Prostate gland (tissue), 2 donors: ENCODE results near the gene NPBWR2. TPM values are rescaled to one million over a fixed set of nuclear protein-coding genes. Genes with fewer than 3 reads are reported as not detected.
"Not testable (repeated sequence)": the region's sequence is repeated elsewhere in the genome, so short reads cannot be mapped to it uniquely, and the experiment has no call there.

Experiments
- DNase-seq: peaks from one replicate; pipeline ENCODE4 v3.0.0-alpha.2; 2019; ENCODE audit warnings: low spot score
- H3K27ac ChIP-seq, 2 donors: fragments of 200-600 bp; sonication (generic); 2 replicates each; pipeline ENCODE4 v1.5.1; 2017 to 2019
- H3K27me3 ChIP-seq: fragments of 200-600 bp; sonication (generic); replicated peaks from 2 replicates; pipeline ENCODE4 v1.5.1; 2019; ENCODE audit not compliant: insufficient read depth
- H3K36me3 ChIP-seq, 2 donors: fragments of 200-600 bp; sonication (generic); 1 replicate in 1 of 2; 2 replicates in 1 of 2; pipeline versions ENCODE4 v1.5.1 to v1.8.1; 2017 to 2019
- H3K4me1 ChIP-seq: fragments of 200-600 bp; sonication (generic); replicated peaks from 2 replicates; pipeline ENCODE4 v1.5.1; 2019
- H3K4me3 ChIP-seq, 2 donors: fragments of 200-600 bp; sonication (generic); 2 replicates each; pipeline ENCODE4 v1.5.1; 2017 to 2019
- H3K9me3 ChIP-seq: fragments of 200-600 bp; sonication (generic); 2 replicates; pipeline ENCODE4 v1.5.1; 2017
- CTCF ChIP-seq, 4 experiments: fragments of 200-600 bp in 2 of 4; fragments of 450-650 bp in 2 of 4; sonication (generic) in 2 of 4; IDR thresholded peaks; 1 replicate in 3 of 4; 2 replicates in 1 of 4; pipeline ENCODE4 v1.5.1; 2016 to 2019; ENCODE audit warnings: antibody characterized with exemption in 4 of 4, mild to moderate bottlenecking in 2 of 4, moderate library complexity in 2 of 4
- POLR2A ChIP-seq: fragments of 450-650 bp; IDR thresholded peaks from one replicate; pipeline ENCODE4 v1.6.1; 2016; ENCODE audit warnings: antibody characterized with exemption, mild to moderate bottlenecking
- POLR2AphosphoS5 ChIP-seq: sonication (generic); formaldehyde crosslinking; IDR thresholded peaks from one replicate; pipeline ENCODE4 v1.6.1; 2017; ENCODE audit warnings: antibody characterized with exemption
- WGBS: methylation state at CpG from one replicate; pipeline ENCODE4 v1.1.5; 2018; 5-methylcytosine and 5-hydroxymethylcytosine counted together
- intact Hi-C: fragments of 100-400 bp; cut with DNase I; formaldehyde crosslinking; loops from one replicate; pipeline ENCODE4 v1.14.2; 2022
- total RNA-seq, 2 donors: library from RNA; depleted of rRNA; stranded (reverse); fragments of >200 nt; gene quantifications; one replicate each; pipeline ENCODE4 v1.1.0, GENCODE V29; 2016

Gene NPBWR2
- total RNA-seq, 2 donors from 2014 or later: not detected

- TF ChIP-seq CTCF (IDR thresholded peaks at IDR 0.05): no peak
- no peak for TF ChIP-seq POLR2AphosphoS5
- no peak for TF ChIP-seq POLR2A
- H3K9me3 ChIP-seq: no peaks in the 10 kb centered on the region
- no peaks in the 10 kb centered on the region for H3K4me1 ChIP-seq
- no peak for DNase-seq
- no peak overlapping the region for H3K27ac ChIP-seq
- no peaks in the 10 kb centered on the region for H3K27me3 ChIP-seq
- intact Hi-C loops: no loop called here
- no peak overlapping the region for H3K4me3 ChIP-seq
- WGBS: 89% methylated on average over 20 of the region's 21 CpGs
- H3K36me3 ChIP-seq: no peaks in the 10 kb centered on the region
These were observed 32.1 kb upstream of the NPBWR2 start for GRCh38 chr20:64139199-64140060.

DNA sequence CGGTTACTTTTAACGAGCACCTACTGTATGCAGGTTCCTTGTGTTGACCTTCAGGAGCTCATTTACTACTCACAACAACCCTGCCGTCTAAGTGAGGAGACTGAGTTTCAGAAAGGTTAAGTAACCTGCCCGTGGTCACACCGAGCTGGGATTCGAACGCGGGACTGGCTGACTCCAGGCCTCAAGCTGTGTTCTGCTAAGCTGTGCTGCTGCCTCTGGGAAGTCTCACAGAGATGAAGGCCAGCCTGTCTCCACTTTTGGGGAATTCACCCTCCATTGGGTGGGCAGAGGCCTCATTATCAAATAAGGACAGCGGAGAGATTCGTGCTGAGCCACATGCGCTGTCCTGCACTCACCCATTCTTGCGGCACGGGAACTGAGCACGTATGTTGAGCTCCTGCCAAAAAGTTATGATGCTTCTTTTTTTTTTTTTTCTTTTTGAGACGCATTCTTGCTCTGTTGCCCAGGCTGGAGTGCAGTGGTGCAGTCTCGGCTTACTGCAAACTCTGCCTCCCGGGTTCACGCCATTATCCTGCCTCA lies 31.0 kb upstream of the NPBWR2 start:
- H3K9me3 ChIP-seq: no peaks in the 10 kb centered on the region
- intact Hi-C loops: no loop called here
- H3K4me3 ChIP-seq: no peak overlapping the region
- H3K4me1 ChIP-seq: no peaks in the 10 kb centered on the region
- no peak for DNase-seq
- TF ChIP-seq POLR2A (no peak), POLR2AphosphoS5 (no peak), CTCF (IDR thresholded peaks at IDR 0.05) (no peak)
- H3K36me3 ChIP-seq: no peaks in the 10 kb centered on the region
- no peaks in the 10 kb centered on the region for H3K27me3 ChIP-seq
- H3K27ac ChIP-seq: no peak overlapping the region
- WGBS: 80% methylated on average over 18 of the region's 18 CpGs

DNA sequence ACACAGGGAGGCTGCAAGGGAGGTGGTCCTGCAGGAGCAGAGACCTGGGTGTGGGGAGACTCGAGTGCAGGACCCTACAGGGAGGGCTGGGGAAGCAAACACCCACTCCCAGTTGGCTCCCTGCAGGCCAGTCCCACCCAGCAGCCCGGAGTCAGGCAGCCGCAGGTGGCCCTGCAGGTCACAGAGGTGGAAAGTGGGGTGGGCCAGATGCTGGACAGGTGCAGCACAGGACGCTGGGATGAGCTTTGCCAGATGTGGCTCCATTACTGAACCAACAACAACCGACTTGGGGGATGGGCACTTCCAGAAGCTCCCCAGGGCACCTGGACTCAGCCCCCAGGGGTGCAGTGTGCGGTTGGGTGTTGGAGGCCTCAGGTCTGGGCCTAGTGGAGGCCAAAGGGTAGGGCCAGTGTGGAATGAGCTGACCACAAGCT lies 30.2 kb upstream of the NPBWR2 start:
- Histone ChIP-seq H3K27me3 (no peaks in the 10 kb centered on the region), H3K9me3 (no peaks in the 10 kb centered on the region), H3K27ac (no peak overlapping the region), H3K4me1 (no peaks in the 10 kb centered on the region), H3K4me3 (no peak overlapping the region), H3K36me3 (no peaks in the 10 kb centered on the region)
- intact Hi-C loops: no loop called here
- 86% methylated on average over 6 of the region's 6 CpGs for WGBS
- DNase-seq: no peak
- no peak for TF ChIP-seq POLR2AphosphoS5
- TF ChIP-seq POLR2A: no peak
- TF ChIP-seq CTCF (IDR thresholded peaks at IDR 0.05): no peak

- no peaks in the 10 kb centered on the region for H3K36me3 ChIP-seq
- no peaks in the 10 kb centered on the region for H3K9me3 ChIP-seq
- no peak for DNase-seq
- H3K27ac ChIP-seq: no peak overlapping the region
- 83% methylated on average over 32 of the region's 32 CpGs for WGBS
- intact Hi-C loops: no loop called here
- TF ChIP-seq CTCF (IDR thresholded peaks at IDR 0.05) (no peak), POLR2A (no peak), POLR2AphosphoS5 (no peak)
- no peak overlapping the region for H3K4me3 ChIP-seq
- no peaks in the 10 kb centered on the region for H3K4me1 ChIP-seq
- H3K27me3 ChIP-seq: no peaks in the 10 kb centered on the region
These were observed 28.8 kb upstream of the NPBWR2 start for GRCh38 chr20:64136004-64136710.

GRCh38 chr20:64134744-64135143 lies 27.4 kb upstream of the NPBWR2 start:
- WGBS: 73% methylated on average over 20 of the region's 20 CpGs
- DNase-seq, intact Hi-C loops, H3K36me3 ChIP-seq, H3K9me3 ChIP-seq, H3K4me3 ChIP-seq, H3K27ac ChIP-seq, H3K27me3 ChIP-seq, H3K4me1 ChIP-seq: not testable (repeated sequence)
